NOMO-1 treated with DMSO at 0.1 percent for 48 hours (cell line): ENCODE measurements around the gene SPATA33.

ENCODE experiments used
- DNase-seq: peaks from one replicate; lab custom pipeline; 2025; ENCODE audit not compliant: unreplicated experiment; lab: John Stamatoyannopoulos, UW

The SPATA33 gene

DNA sequence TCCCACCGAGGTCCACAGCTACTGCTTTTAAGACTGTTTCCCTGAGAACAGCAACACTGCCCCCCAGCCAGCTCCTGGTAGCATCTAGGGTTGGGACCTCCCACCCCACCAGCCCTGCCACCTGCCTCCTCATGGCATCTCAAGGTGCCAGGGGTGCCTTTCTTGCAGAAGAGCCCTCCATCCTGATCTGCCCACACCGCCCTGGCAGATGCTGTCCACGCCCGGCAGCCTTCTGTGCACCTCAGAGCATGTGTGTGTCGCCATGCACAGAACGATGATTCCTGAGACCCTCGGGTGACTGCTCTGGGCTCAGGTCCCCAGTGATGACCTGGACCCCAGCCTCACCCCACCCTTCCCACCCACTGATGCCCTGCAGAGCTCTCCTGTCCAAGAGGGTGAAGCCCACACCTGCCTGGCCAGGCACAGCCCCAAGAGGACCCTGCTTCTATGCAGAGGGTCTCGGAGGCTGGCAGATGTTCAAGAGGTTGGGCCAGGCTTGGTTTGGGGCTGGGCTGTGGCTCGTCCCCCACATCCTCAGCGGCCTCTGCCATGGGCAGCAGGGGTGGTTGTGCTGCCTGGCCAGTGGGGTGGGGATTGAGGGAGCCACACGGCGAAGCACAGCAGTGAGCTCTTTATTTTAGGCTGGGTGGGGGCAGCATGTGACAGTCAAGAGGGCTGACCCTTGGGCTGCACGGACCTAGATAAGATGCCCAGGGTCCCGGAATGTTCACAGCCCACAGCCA is 49.1 kb downstream of the SPATA33 start:
- no peak for DNase-seq

DNA sequence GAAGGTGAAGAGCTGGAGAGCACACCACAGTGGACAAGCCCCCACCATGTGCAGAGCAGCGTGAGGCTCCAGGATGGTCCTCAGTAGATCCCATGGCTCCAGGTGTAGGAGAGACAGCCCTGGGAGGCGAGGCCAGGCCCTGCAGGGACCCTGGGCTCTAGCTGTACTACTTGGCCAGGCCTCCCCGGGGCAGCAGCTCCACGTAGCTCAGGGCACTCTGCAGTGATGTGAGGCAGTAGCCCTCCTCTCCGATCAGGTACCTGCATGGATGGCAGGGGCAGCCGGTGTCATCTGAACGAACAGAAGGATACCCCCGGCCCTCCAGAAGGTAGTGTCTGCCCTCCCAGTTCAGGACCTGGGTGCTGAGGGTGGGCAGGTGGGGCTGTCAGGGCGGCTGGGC is 50.1 kb downstream of the SPATA33 start:
- DNase-seq = no peak

DNA sequence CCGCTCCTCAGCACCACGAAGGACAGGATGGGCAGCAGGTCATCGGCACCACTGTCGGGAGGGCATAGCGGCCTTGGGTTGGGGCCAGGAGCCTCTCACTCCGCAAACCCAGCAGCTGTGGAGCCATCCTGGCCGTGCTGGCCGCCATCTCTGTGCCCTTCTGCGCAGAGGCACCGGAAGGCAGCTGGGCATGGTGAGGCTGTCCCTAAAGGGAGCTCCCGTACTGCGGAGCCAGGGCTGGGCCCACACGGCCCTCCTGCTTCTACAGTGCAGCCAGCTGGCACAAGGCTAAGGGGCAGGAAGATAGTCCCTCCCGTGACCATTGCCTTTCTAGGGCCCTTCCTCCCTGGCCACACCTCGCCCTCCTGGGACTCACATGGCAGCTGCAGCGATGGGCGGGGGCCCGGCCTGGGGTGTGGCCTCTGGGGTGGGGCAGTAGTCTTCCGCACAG is 50.9 kb downstream of the SPATA33 start:
- DNase-seq = no peak

DNA sequence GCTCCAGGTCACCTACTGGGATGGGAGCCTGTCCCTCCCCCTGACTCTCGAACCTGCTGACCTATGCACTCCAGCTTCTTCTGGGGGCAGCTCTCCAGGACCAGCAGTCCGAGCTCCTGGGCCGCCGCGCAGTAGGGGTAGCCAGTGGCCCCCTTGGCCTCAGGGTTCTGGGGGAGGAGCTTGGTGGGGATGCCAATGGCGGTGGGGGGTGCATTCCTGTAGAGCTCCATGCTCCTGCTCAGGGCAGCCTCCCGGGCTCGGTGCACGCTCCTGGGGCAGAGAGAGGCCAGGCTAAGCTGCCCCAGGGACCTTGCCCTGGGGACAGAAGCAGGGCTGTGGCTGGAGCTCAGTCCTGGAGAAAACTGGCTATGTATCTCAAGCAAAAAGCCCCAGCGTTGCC is 51.5 kb downstream of the SPATA33 start:
- no peak for DNase-seq

DNA sequence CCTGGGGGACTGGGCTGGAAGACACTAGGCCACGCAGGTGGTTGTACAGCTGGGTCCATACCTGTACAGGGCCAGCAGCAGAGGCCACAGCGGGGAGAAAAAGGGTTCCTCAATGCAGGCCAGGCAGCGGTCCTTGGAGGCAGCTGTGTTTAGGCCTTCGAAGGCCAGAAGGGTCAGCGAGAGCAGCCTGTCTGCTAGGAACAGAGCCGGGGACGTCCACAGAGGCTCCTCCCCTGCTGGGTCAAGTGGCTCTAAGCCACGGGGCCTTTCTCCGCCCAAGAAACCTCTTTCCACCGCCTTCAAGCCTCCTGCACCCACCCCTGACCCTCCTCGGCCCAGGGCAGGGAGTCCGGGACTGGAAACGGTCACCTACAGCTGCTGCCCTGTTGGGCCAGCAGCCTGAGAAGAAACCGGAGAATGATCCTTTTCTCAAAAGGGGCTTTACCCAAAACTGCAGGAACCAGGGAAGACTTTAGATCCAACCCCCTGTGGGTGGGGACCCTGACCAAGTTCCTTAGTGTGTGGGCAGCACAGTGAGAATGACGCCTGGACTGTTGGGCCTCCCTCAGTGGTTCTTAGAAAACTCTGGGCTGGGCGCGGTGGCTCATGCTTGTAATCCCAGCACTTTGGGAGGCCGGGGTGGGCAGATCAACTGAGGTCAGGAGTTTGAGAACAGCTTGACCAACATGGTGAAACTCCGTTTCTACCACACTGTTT is 52.2 kb downstream of the SPATA33 start:
- no peak for DNase-seq

DNA sequence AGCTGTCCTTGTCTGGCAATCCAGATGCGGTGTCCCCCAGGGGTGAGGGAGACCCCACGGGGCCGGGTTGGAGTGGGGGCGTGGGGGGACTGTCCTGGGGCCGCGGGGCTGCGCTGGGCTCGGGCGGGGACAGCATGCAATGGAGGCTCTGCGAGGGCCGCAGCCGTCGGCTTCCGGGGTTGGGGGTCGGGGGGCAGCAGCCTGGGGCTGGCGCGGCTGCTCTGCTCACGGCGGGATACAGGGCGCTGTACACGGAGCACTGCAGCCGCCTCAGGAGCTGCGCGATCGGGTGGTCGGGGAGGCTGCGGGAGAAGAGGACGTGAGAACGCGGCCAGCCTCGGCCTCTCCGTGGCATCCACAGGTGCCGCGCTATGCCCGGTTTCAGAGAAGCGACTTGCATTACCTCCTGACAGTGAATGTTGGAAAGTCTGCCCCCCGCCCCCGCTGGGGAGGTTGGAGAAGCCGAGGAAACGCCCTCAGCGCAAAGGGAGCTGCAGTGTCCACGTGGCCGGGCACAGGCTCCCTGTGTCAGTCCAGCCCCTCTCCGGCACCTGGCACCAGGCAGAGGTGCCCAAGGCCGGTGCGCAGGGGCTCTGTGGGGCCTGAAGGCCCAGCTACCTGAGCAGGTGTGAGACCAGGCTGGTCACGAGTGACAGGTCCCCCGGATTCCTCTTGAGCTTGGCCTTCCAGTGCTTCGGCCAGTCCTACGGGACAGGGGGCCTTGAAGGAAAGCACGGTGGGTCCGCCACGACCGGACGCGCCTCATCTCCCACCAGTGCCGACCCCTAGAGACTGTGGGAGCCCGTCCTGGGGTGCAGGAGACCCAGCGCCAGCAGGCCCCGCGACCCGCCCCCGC is 53.3 kb downstream of the SPATA33 start:
- no peak for DNase-seq

DNA sequence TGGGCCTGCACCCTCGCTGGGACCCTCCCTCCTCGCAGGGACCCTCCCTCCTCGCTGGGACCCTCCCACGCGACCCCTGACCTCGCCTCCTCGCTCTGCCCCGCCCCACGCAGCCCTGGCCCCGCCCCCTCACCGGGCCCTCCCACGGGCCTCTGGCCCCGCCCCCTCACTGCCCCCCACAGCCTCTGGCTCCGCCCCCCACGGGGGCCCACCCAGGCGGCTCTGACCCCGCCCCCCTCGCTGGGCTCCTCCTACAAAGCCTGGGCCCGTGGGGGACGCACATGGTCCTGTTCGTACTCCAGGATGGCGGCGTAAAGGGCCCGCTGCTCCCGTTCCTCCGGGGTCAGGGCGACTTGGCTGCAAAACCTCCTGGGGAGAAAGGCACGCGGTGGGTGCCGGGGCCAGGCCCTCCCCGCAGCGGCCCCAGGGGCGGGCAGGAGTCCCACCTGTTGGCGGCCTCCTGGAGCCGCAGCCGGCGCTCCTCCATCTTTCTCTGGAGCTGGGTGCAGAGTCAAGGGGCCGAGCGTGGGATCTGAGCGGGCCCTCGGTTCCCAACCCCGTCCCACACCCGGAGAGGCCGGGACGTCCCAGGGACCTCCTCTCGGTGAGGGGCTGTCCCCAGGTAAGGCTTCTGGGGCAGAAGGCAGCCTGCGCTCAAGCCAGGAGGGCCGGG is 54.1 kb downstream of the SPATA33 start:
- DNase-seq = peak; percentile 46

DNA sequence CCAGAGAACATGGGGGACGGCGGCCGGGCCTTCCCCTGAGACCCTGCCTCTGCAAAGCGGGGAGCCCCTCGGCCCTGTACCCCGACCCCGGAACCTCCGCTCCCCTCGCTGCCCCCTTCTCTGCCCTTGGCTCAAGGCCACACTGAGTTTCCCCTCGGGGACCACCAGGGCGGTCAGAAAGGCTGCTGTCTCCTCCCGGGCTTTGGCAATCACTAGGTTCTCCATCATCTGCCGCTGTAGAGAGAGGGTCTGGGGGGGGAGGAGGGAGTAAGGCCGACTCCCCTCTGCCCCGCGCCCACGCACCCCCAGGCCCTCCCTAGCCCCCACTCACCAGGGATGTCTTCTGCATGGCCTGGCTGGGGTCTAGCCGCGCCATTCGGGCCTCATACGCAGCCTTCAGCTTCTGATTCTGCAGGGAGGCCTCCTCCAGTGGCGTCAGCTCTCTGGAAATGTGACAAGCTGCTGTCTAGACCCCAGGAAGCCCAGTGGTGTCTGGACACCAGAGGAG is 54.7 kb downstream of the SPATA33 start:
- DNase-seq = no peak

DNA sequence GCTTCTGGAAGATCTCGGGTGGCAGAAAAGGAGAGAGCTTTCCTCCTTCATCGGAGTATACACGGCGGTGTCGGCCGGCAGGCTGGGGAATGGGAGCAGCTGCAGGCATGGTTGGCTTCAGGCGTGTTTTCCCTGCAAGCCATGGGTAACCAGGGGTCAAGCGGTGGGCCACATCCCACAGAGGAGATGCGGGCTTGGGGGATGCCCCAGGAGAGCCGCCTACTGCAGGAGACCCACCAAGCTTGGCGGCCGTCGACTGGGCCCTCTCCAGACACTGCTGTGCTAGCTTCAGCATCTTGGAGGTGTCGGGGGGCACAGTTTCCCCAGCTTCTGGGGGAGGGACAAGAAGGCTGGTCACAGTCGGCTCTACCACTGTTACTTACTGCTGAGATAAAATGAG is 58.9 kb downstream of the SPATA33 start:
- no peak for DNase-seq

DNA sequence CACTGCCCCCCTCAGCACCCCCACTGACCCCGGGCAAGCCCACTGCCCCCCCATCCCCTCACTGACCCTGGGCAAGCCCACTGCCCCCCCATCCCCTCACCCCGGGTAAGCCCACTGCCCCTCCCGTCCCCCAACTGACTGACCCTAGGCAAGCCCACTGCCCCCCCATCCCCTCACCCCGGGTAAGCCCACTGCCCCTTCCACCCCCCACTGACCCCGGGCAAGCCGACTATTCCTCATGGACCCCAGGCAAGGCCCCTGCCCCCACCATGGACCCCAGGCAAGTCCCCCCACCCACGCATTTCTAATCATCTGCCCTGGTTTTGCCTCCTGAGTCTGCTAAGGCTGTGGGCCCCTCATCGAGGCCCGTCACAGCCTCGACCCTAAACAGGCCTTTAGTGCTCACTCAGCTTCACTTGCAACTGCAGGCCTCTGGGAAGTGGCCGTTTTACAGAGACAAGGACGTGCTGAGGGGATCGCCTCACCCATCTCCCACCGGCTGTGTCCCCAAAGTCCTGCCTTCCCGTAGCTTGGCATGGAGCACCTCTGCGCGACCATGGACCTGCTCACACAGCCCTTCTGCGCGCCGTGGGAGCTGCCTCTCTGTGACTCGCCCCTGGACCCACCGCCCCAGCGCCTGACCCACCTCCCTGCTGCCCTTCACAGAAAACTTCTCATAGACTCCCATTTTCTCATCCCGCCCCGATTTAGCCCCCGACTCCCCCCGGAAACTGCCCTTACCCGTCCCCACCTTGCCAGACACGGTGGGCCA is 59.5 kb downstream of the SPATA33 start:
- no peak for DNase-seq

DNA sequence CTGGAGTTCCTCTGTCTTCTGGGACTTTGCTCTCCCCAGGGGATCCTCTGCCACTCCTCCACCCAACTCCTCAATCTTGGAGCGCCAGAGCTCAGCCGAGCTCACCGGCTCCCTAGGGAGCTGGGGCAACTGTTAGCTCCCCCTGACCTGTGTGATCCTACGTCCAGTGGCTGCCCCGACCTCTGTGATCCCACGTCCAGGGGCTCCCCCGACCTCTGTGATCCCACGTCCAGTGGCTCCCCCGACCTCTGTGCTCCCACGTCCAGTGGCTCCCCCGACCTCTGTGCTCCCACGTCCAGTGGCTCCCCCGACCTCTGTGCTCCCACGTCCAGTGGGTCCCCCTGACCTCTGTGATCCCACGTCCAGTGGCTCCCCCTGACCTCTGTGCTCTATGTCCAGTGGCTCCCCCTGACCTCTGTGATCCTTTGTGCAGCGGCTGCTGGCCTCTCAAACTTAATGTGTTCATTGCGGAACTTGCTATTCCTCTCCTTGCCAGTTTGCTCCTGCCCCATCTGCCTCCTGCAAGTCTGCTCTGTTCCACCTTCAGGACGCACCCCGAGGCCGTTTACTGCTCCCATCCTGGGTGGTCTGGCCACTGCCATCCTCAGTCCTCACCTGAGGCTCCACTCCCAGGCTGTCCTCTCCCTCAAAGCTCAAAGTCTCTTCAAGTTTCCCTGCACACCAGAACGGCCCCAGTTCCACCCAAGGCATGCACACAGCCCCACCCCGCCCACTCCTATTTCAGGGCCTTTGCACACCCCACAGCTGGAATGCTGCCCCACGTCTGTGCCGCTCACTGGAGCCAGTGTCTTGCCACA is 60.3 kb downstream of the SPATA33 start:
- DNase-seq = no peak
